Neural cell (in vitro differentiated cells): ENCODE measurements around the gene CEMIP. TPM values are rescaled to one million over a fixed set of nuclear protein-coding genes. Genes with fewer than 3 reads are reported as not detected.

Experiments
- H2AFZ ChIP-seq: fragments of 200-600, 300-800 bp; sonication (generic), shearing (Covaris generic); 2 replicates; pipeline ENCODE4 v1.6.0; 2014; ENCODE audit warnings: low read depth, mild to moderate bottlenecking, antibody characterized with exemption, low read length, moderate library complexity
- H3F3A ChIP-seq: fragments of 200-600 bp; shearing (Covaris generic); 2 replicates; pipeline ENCODE4 v1.6.1; 2016; ENCODE audit warnings: mild to moderate bottlenecking, moderate library complexity, mixed read lengths, antibody characterized with exemption, low read length; ENCODE audit not compliant: insufficient read depth, poor library complexity, severe bottlenecking
- H3K27ac ChIP-seq: fragments of 200-600, 300-800 bp; sonication (generic), shearing (Covaris generic); 2 replicates; pipeline ENCODE4 v1.5.1; 2014; ENCODE audit warnings: mild to moderate bottlenecking, low read length, moderate library complexity
- H3K27me3 ChIP-seq: fragments of 300-800, 200-600 bp; sonication (generic), shearing (Covaris generic); 2 replicates; pipeline ENCODE4 v1.6.0; 2014; ENCODE audit warnings: mild to moderate bottlenecking, low read depth, low read length, moderate library complexity; ENCODE audit not compliant: insufficient read depth
- H3K36me3 ChIP-seq: fragments of 300-800, 200-600 bp; sonication (generic), shearing (Covaris generic); 2 replicates; pipeline ENCODE4 v1.5.1; 2014; ENCODE audit warnings: mild to moderate bottlenecking, antibody characterized with exemption, low read length, moderate library complexity; ENCODE audit not compliant: insufficient read depth
- H3K4me2 ChIP-seq: fragments of 300-800, 200-600 bp; sonication (generic), shearing (Covaris generic); 2 replicates; pipeline ENCODE4 v1.6.0; 2014; ENCODE audit warnings: mild to moderate bottlenecking, low read length
- H3K4me3 ChIP-seq: fragments of 300-800, 200-600 bp; sonication (generic), shearing (Covaris generic); 2 replicates; pipeline ENCODE4 v1.5.1; 2014; ENCODE audit warnings: mild to moderate bottlenecking, low read length, moderate library complexity
- H3K79me2 ChIP-seq: fragments of 200-600 bp; shearing (Covaris generic); replicated peaks from 2 replicates; pipeline ENCODE4 v1.6.0; 2014; ENCODE audit warnings: mild to moderate bottlenecking, low read length, moderate library complexity; ENCODE audit not compliant: insufficient read depth
- H3K9ac ChIP-seq: fragments of 300-800, 200-600 bp; sonication (generic), shearing (Covaris generic); 2 replicates; pipeline ENCODE4 v1.6.1; 2016; ENCODE audit warnings: mild to moderate bottlenecking, low read length, mixed read lengths
- H3K9me2 ChIP-seq: fragments of 200-600 bp; shearing (Covaris generic); 2 replicates; pipeline ENCODE4 v1.6.1; 2016; ENCODE audit warnings: mild to moderate bottlenecking, low read length, mixed read lengths; ENCODE audit not compliant: insufficient read depth
- H3K9me3 ChIP-seq: fragments of 200-600, 300-800 bp; sonication (generic), shearing (Covaris generic); 2 replicates; pipeline ENCODE4 v1.6.1; 2016; ENCODE audit warnings: mild to moderate bottlenecking, mixed run types, low read length, moderate library complexity, mixed read lengths
- H4K20me1 ChIP-seq: fragments of 200-600 bp; shearing (Covaris generic); 2 replicates; pipeline ENCODE4 v1.6.1; 2016; ENCODE audit warnings: mild to moderate bottlenecking, mixed run types; ENCODE audit not compliant: insufficient read depth
- CTCF ChIP-seq: fragments of 450-650 bp; IDR thresholded peaks from 2 replicates; pipeline ENCODE4 v1.5.1; 2014; ENCODE audit warnings: antibody characterized with exemption, mild to moderate bottlenecking, moderate library complexity; ENCODE audit not compliant: poor library complexity, severe bottlenecking
- EP300 ChIP-seq: fragments of 450-650 bp; conservative IDR thresholded peaks from 2 replicates; pipeline ENCODE4 v1.6.1; 2014; ENCODE audit warnings: antibody characterized with exemption, mild to moderate bottlenecking, moderate library complexity; ENCODE audit not compliant: poor library complexity, severe bottlenecking
- EZH2 ChIP-seq: fragments of 200-600, 300-800 bp; shearing (Covaris generic), sonication (generic); IDR thresholded peaks from 2 replicates; pipeline ENCODE4 v1.6.1; 2014; ENCODE audit warnings: antibody characterized with exemption, low read length, borderline replicate concordance, mild to moderate bottlenecking; ENCODE audit not compliant: insufficient read depth, poor library complexity, severe bottlenecking
- MXI1 ChIP-seq: fragments of 450-650 bp; conservative IDR thresholded peaks from 2 replicates; pipeline ENCODE4 v1.6.1; 2014; ENCODE audit warnings: antibody characterized with exemption, mild to moderate bottlenecking; ENCODE audit not compliant: poor library complexity, severe bottlenecking
- POLR2AphosphoS5 ChIP-seq: IDR thresholded peaks from 2 replicates; pipeline ENCODE4 v1.6.1; 2012
- RAD21 ChIP-seq: fragments of 450-650 bp; conservative IDR thresholded peaks from 2 replicates; pipeline ENCODE4 v1.6.1; 2014; ENCODE audit warnings: antibody characterized with exemption, mild to moderate bottlenecking, moderate library complexity
- REST ChIP-seq: IDR thresholded peaks from 2 replicates; pipeline ENCODE4 v1.6.1; 2012; ENCODE audit warnings: borderline replicate concordance
- SMC3 ChIP-seq: fragments of 450-650 bp; conservative IDR thresholded peaks from 2 replicates; pipeline ENCODE4 v1.6.1; 2014; ENCODE audit warnings: antibody characterized with exemption, mild to moderate bottlenecking, moderate library complexity; ENCODE audit not compliant: poor library complexity
- TAF1 ChIP-seq: IDR thresholded peaks from 2 replicates; pipeline ENCODE4 v1.6.1; 2012; ENCODE audit warnings: low read depth
- polyA plus RNA-seq: library from polyadenylated mRNA; depleted of rRNA; stranded (reverse); fragments of >200 nt; gene quantifications from 2 replicates; pipeline ENCODE4 v1.2.3, GENCODE V29; 2014

The CEMIP gene
- polyA plus RNA-seq, 1 donor from 2014 or later: 0.04 TPM

- Histone ChIP-seq H3K4me3 (no peak overlapping the region), H4K20me1 (no peaks in the 10 kb centered on the region), H3K27me3 (no peaks in the 10 kb centered on the region), H3K27ac (no peak overlapping the region), H3K36me3 (no peaks in the 10 kb centered on the region), H3K4me2 (no peak overlapping the region), H3K9me2 (no peaks in the 10 kb centered on the region), H3K9me3 (no peaks in the 10 kb centered on the region), H3F3A (no peaks in the 10 kb centered on the region), H3K79me2 (no peaks in the 10 kb centered on the region), H3K9ac (no peak overlapping the region), H2AFZ (no peak overlapping the region)
- no peak for TF ChIP-seq SMC3
Measured at GRCh38 chr15:80822676-80823075, 43.5 kb downstream of the CEMIP start.

- Histone ChIP-seq H2AFZ (no peak overlapping the region), H4K20me1 (no peaks in the 10 kb centered on the region), H3K4me3 (no peak overlapping the region), H3K9me3 (no peaks in the 10 kb centered on the region), H3K27me3 (no peaks in the 10 kb centered on the region), H3F3A (no peaks in the 10 kb centered on the region), H3K36me3 (no peaks in the 10 kb centered on the region), H3K9ac (no peak overlapping the region), H3K79me2 (no peaks in the 10 kb centered on the region), H3K27ac (no peak overlapping the region), H3K4me2 (no peak overlapping the region), H3K9me2 (no peaks in the 10 kb centered on the region)
- TF ChIP-seq RAD21 (no peak), CTCF (no peak), EP300 (no peak), EZH2 (no peak), SMC3 (no peak), POLR2AphosphoS5 (no peak), TAF1 (no peak), MXI1 (no peak), REST (no peak)
Measured at GRCh38 chr15:80823120-80823519, 44.0 kb downstream of the CEMIP start.

- TF ChIP-seq SMC3 (no peak), CTCF (no peak), TAF1 (no peak)
- Histone ChIP-seq H3K36me3 (no peaks in the 10 kb centered on the region), H3K4me2 (no peak overlapping the region), H2AFZ (no peak overlapping the region), H3K27ac (no peak overlapping the region), H3K9me2 (no peaks in the 10 kb centered on the region), H3K9me3 (no peaks in the 10 kb centered on the region), H3K4me3 (no peak overlapping the region), H3K79me2 (no peaks in the 10 kb centered on the region), H3K9ac (no peak overlapping the region), H3F3A (no peaks in the 10 kb centered on the region), H4K20me1 (no peaks in the 10 kb centered on the region), H3K27me3 (no peaks in the 10 kb centered on the region)
Measured at GRCh38 chr15:80823995-80824394, 44.8 kb downstream of the CEMIP start.
